GM21825 (cell line): Measurements from ENCODE around the gene RANBP17.

Experiments used
- ATAC-seq: cut with Tn5 transposase; IDR thresholded peaks from one replicate; pipeline ENCODE4 v1.9.1; 2021; ENCODE audit warnings: mild to moderate bottlenecking, moderate library complexity; ENCODE audit not compliant: unreplicated experiment

Gene RANBP17

DNA sequence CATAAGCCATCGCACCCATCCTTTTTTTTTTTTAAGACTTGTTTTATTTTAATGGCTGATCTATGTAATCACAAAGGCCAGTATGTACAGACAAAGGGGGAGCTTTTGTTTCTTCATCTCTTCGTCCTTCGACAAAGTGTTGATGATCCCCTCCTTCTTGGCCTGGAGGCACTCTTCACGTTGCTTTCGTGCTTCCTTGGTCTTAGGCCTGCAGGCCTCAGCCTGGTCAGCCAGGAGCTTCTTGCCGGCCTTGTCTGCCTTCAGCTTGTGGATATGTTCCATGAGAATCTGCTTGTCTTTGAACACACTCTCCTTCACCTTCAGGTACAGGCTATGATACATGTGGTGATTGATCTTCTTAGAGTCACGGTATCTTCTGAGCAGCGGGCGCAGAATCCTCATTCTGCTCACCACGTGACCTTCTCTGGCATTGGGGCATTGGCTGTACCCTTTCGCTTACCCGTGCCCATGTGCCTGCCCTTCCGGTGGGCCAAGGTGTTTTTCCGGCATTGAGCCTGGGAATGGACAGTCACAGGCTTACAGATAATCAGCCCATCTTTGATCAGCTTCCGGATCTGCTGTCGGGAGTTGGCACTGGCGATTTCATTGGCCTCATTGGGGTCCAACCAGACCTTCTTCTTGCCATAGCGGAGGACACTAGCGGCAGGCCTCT is 483.3 kb downstream of the RANBP17 start:
- no peak for ATAC-seq
